SK-N-SH (cell line): ENCODE results near the gene TEKT1. TPM values are rescaled to one million over a fixed set of nuclear protein-coding genes. Genes with fewer than 3 reads are reported as not detected.

Experiments used
- CTCF ChIA-PET: fragments of 300-600, 350-600 bp; formaldehyde crosslinking; extraction: SDS; loops from one replicate; lab custom pipeline; 2021; lab: Yijun Ruan, JAX
- POLR2A ChIA-PET: fragments of 350-600 bp; sonication (Branson Sonifier 250); formaldehyde crosslinking; extraction: SDS; loops from one replicate; lab custom pipeline; 2020; ENCODE audit warnings: antibody characterized with exemption, inconsistent platforms; lab: Yijun Ruan, JAX
- DNase-seq: peaks from one replicate; pipeline ENCODE4 v3.0.0; 2012
- H2AFZ ChIP-seq: fragments of 200-600 bp; sonication (generic); 2 replicates; pipeline ENCODE4 v1.8.1; 2016; ENCODE audit warnings: antibody characterized with exemption, mild to moderate bottlenecking, low read depth
- H3F3A ChIP-seq: fragments of 200-600 bp; sonication (generic); replicated peaks from 2 replicates; pipeline ENCODE3; 2016; ENCODE audit warnings: antibody characterized with exemption, mild to moderate bottlenecking; ENCODE audit not compliant: insufficient read depth
- H3K27ac ChIP-seq, 2 experiments: fragments of 200-500 bp in 1 of 2; fragments of 200-600 bp in 1 of 2; sonication (Bioruptor generic) in 1 of 2; sonication (generic), shearing (Covaris generic) in 1 of 2; 2 replicates each; pipeline versions ENCODE4 v1.5.1 to v1.6.1; 2014 to 2016; ENCODE audit warnings: low read depth in 2 of 2, inconsistent platforms in 1 of 2, low read length in 1 of 2, mild to moderate bottlenecking in 1 of 2, mixed read lengths in 1 of 2
- H3K27me3 ChIP-seq: fragments of 200-600 bp; sonication (generic), shearing (Covaris generic); 2 replicates; pipeline ENCODE4 v1.6.1; 2016; ENCODE audit warnings: mixed run types; ENCODE audit not compliant: insufficient read depth
- H3K36me3 ChIP-seq, 2 experiments: fragments of 200-500 bp in 1 of 2; fragments of 200-600 bp in 1 of 2; sonication (Bioruptor generic) in 1 of 2; sonication (generic) in 1 of 2; replicated peaks in 1 of 2; 2 replicates each; pipeline versions ENCODE3 to v1.5.1; 2014 to 2016; ENCODE audit warnings: low read length in 1 of 2, mild to moderate bottlenecking in 1 of 2; ENCODE audit not compliant: insufficient read depth in 2 of 2, control insufficient read depth in 1 of 2
- H3K4me1 ChIP-seq, 2 experiments: fragments of 200-500 bp in 1 of 2; fragments of 200-600 bp in 1 of 2; sonication (Bioruptor generic) in 1 of 2; sonication (generic), shearing (Covaris generic) in 1 of 2; 2 replicates each; pipeline versions ENCODE4 v1.5.1 to v1.6.1; 2014 to 2016; ENCODE audit warnings: low read depth in 1 of 2, low read length in 1 of 2, mixed run types in 1 of 2; ENCODE audit not compliant: insufficient read depth in 2 of 2, control insufficient read depth in 1 of 2
- H3K4me2 ChIP-seq: fragments of 200-600 bp; sonication (generic), shearing (Covaris generic); 2 replicates; pipeline ENCODE4 v1.6.1; 2017; ENCODE audit warnings: mixed run types
- H3K4me3 ChIP-seq, 2 experiments: fragments of 200-500 bp in 1 of 2; fragments of 200-600 bp in 1 of 2; sonication (Bioruptor generic) in 1 of 2; sonication (generic), shearing (Covaris generic) in 1 of 2; 2 replicates each; pipeline versions ENCODE4 v1.5.1 to v1.8.1; 2014 to 2016; ENCODE audit warnings: low read depth in 2 of 2, inconsistent platforms in 1 of 2, low read length in 1 of 2, mild to moderate bottlenecking in 1 of 2, mixed read lengths in 1 of 2, moderate library complexity in 1 of 2
- H3K79me2 ChIP-seq: fragments of 200-600 bp; sonication (generic); 2 replicates; pipeline ENCODE4 v1.8.1; 2017; ENCODE audit warnings: mild to moderate bottlenecking; ENCODE audit not compliant: insufficient read depth
- H3K9ac ChIP-seq: fragments of 200-600 bp; sonication (generic); 2 replicates; pipeline ENCODE4 v1.6.1; 2017; ENCODE audit warnings: mixed run types
- H3K9me2 ChIP-seq: fragments of 200-600 bp; sonication (generic); 2 replicates; pipeline ENCODE4 v1.6.1; 2017; ENCODE audit warnings: mixed run types
- H3K9me3 ChIP-seq: fragments of 200-600 bp; sonication (generic); 2 replicates; pipeline ENCODE4 v1.6.1; 2017; ENCODE audit warnings: mixed run types, mild to moderate bottlenecking, moderate library complexity
- H4K20me1 ChIP-seq: fragments of 200-600 bp; sonication (generic); 2 replicates; pipeline ENCODE4 v1.6.1; 2017; ENCODE audit warnings: mild to moderate bottlenecking, mixed run types; ENCODE audit not compliant: insufficient read depth
- EP300 ChIP-seq, 2 experiments: IDR thresholded peaks; 2 replicates each; pipeline versions ENCODE4 v1.4.0 to v1.6.1; 2012; ENCODE audit warnings: borderline replicate concordance in 1 of 2, low read depth in 1 of 2, low read length in 1 of 2
- GABPA ChIP-seq: IDR thresholded peaks from 2 replicates; pipeline ENCODE4 v1.4.0; 2012; ENCODE audit warnings: low read depth, mild to moderate bottlenecking
- JUND ChIP-seq: IDR thresholded peaks from 2 replicates; pipeline ENCODE4 v1.4.0; 2012
- MAX ChIP-seq: IDR thresholded peaks from 2 replicates; pipeline ENCODE4 v1.4.0; 2012; ENCODE audit warnings: low read depth
- MEF2A ChIP-seq: IDR thresholded peaks from 2 replicates; pipeline ENCODE4 v1.4.0; 2012; ENCODE audit warnings: low read depth, borderline replicate concordance
- NFIC ChIP-seq: IDR thresholded peaks from 2 replicates; pipeline ENCODE4 v1.4.0; 2012; ENCODE audit warnings: borderline replicate concordance
- NRF1 ChIP-seq: IDR thresholded peaks from 2 replicates; pipeline ENCODE4 v1.6.1; 2012; ENCODE audit warnings: low read depth, mild to moderate bottlenecking, low read length
- POLR2AphosphoS5 ChIP-seq: IDR thresholded peaks from 2 replicates; pipeline ENCODE4 v1.6.1; 2012; ENCODE audit warnings: low read depth, low read length
- SIN3A ChIP-seq: IDR thresholded peaks from 2 replicates; pipeline ENCODE4 v1.6.1; 2012; ENCODE audit warnings: low read depth, mild to moderate bottlenecking, low read length, moderate library complexity, borderline replicate concordance
- TCF12 ChIP-seq: IDR thresholded peaks from 2 replicates; pipeline ENCODE4 v1.4.0; 2012
- TEAD4 ChIP-seq: IDR thresholded peaks from 2 replicates; pipeline ENCODE4 v1.4.0; 2012; ENCODE audit warnings: mild to moderate bottlenecking, borderline replicate concordance; ENCODE audit not compliant: insufficient read depth
- YY1 ChIP-seq: IDR thresholded peaks from 2 replicates; pipeline ENCODE4 v1.4.0; 2012; ENCODE audit warnings: low read depth, mild to moderate bottlenecking
- WGBS: methylation state at CpG from one replicate; pipeline ENCODE4 v1.1.6; 2017; ENCODE audit warnings: low lambda C conversion rate; 5-methylcytosine and 5-hydroxymethylcytosine counted together
- polyA plus RNA-seq, 3 experiments: library from polyadenylated mRNA; depleted of rRNA; stranded (reverse); fragments of >200 nt; gene quantifications; 2 replicates each; pipeline ENCODE4 v1.2.3, GENCODE V29; 2012
- TF ChIP-seq, protein P1 (sequence below): IDR thresholded peaks from 2 replicates; pipeline ENCODE4 v1.4.0; 2012; ENCODE audit warnings: low read depth, borderline replicate concordance

The TEKT1 gene
- polyA plus RNA-seq, 1 of the 3 experiments (the other 2 are of a cell fraction): not detected

DNA sequence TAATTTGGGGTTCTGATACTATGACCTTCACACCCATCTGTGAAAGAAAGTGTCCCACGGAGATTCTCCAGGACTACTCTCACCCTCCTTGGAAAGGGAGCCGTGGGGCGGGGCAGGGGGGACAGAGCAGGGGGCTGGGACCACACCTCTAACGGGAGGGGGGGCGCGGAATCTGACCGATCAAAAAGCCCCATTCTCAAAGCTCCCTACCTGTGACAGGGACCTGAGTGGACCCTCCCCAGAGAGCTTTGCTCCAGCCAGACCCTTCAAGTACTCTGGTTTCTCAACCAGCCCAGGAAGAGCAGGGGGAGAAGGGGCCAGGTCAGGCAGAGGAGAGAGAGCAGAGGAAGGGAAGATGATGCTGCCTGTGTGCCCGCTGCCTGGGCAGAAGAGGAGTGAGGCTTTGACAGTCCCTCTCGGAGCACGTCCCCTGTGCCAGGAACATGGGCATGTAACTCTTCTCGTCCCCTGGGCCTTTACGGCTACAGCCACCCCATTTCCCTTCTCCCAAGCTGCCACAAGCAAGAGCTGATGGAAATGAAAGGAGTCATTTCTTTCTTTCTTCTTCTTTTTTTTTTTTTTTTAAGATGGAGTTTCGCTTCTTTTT is 75.0 kb downstream of the TEKT1 start:
- DNase-seq: no peak
- Histone ChIP-seq H3K9ac (no peak overlapping the region), H2AFZ (no peak overlapping the region), H3K4me3 (no peak overlapping the region), H3F3A (peaks cover 12% of the 10 kb centered on the region), H3K27ac (no peak overlapping the region), H3K36me3 (no peaks in the 10 kb centered on the region), H3K4me1 (peaks cover 4 to 13% of the 10 kb centered on the region in 2 experiments; a peak in 3 of 4 replicates), H3K27me3 (no peaks in the 10 kb centered on the region), H4K20me1 (no peaks in the 10 kb centered on the region), H3K9me2 (no peaks in the 10 kb centered on the region), H3K4me2 (no peak overlapping the region), H3K9me3 (no peaks in the 10 kb centered on the region), H3K79me2 (no peaks in the 10 kb centered on the region)
- POLR2A ChIA-PET: no interaction called here
- CTCF ChIA-PET: no interaction called here
- TF ChIP-seq MAX (no peak), MEF2A (no peak), TEAD4 (no peak), JUND (no peak), NFIC (no peak), TCF12 (no peak), YY1 (no peak), POLR2AphosphoS5 (no peak), EP300 (IDR thresholded peaks at IDR 0.05; ENCODE audit: borderline replicate concordance in 1 of 2, low read depth in 1 of 2, low read length in 1 of 2) (no peak)
- TF ChIP-seq, protein P1, sequence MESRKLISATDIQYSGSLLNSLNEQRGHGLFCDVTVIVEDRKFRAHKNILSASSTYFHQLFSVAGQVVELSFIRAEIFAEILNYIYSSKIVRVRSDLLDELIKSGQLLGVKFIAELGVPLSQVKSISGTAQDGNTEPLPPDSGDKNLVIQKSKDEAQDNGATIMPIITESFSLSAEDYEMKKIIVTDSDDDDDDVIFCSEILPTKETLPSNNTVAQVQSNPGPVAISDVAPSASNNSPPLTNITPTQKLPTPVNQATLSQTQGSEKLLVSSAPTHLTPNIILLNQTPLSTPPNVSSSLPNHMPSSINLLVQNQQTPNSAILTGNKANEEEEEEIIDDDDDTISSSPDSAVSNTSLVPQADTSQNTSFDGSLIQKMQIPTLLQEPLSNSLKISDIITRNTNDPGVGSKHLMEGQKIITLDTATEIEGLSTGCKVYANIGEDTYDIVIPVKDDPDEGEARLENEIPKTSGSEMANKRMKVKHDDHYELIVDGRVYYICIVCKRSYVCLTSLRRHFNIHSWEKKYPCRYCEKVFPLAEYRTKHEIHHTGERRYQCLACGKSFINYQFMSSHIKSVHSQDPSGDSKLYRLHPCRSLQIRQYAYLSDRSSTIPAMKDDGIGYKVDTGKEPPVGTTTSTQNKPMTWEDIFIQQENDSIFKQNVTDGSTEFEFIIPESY: no peak
- 63% methylated on average over 12 of the region's 13 CpGs for WGBS

- TF ChIP-seq SIN3A (no peak), GABPA (no peak), NRF1 (no peak), EP300 (IDR thresholded peaks at IDR 0.05; ENCODE audit: borderline replicate concordance in 1 of 2, low read depth in 1 of 2, low read length in 1 of 2) (no peak)
Observed at GRCh38 chr17:6755731-6756184, 75.8 kb downstream of the TEKT1 start, which contains the start of gene XAF1. Gene XAF1 (plus strand): TSS chr17:6756046. CDS start chr17:6756079, 33 bp downstream.

More at GRCh38 chr17:6755731-6756184, 75.8 kb downstream of the TEKT1 start, which contains the start of gene XAF1:
- Histone ChIP-seq H3F3A (peaks cover 12% of the 10 kb centered on the region), H3K79me2 (no peaks in the 10 kb centered on the region), H3K4me2 (0 out of 2 replicates have a peak within 1 kb of the TSS, but pooled peaks have one; percentile 7), H3K9ac (no peak within 1 kb of the TSS), H3K27me3 (no peaks in the 10 kb centered on the region), H3K36me3 (no peaks in the 10 kb centered on the region), H2AFZ (peak within 1 kb of the TSS; percentile 74; the same call in 1 of the 2 replicates), H3K9me2 (no peaks in the 10 kb centered on the region), H4K20me1 (no peaks in the 10 kb centered on the region), H3K4me3 (no peak within 1 kb of the TSS), H3K27ac (no peak within 1 kb of the TSS), H3K9me3 (no peaks in the 10 kb centered on the region), H3K4me1 (peaks cover 4 to 13% of the 10 kb centered on the region in 2 experiments; a peak in 3 of 4 replicates)
- ChIA-PET POLR2A (no interaction called here), CTCF (no interaction called here)
- WGBS: 55% methylated on average over 14 of the region's 14 CpGs
- no peak for DNase-seq
